ENCODE data around the gene CNTN1.

GRCh38 chr12:40980427-40980961, 288.3 kb downstream of the CNTN1 start:
- TF ChIP-seq CREM (IDR thresholded peaks at IDR 0.05), result no peak
- TF ChIP-seq CREM (CRISPR knock-in tag; IDR thresholded peaks at IDR 0.05), result no peak
- TF ChIP-seq CTCF (CRISPR knock-in tag; IDR thresholded peaks at IDR 0.05), result no peak
- TF ChIP-seq SRSF4 (IDR thresholded peaks at IDR 0.05; ENCODE audit: low read depth, low read length, poor library complexity, severe bottlenecking), result no peak
- TF ChIP-seq CEBPB (IDR thresholded peaks at IDR 0.05; ENCODE audit: borderline replicate concordance, low read depth, low read length), result no peak

Measured in HepG2 (cell line).